ENCODE measurements around the gene SAMD11. TPM values are rescaled to one million over a fixed set of nuclear protein-coding genes. Genes with fewer than 3 reads are reported as not detected.

The SAMD11 gene
- total and polyA plus RNA-seq, 2 of the 8 experiments (the other 6 are each of a cell fraction or from before 2014, with no cell fraction given): 0.18 to 0.30 TPM

DNA sequence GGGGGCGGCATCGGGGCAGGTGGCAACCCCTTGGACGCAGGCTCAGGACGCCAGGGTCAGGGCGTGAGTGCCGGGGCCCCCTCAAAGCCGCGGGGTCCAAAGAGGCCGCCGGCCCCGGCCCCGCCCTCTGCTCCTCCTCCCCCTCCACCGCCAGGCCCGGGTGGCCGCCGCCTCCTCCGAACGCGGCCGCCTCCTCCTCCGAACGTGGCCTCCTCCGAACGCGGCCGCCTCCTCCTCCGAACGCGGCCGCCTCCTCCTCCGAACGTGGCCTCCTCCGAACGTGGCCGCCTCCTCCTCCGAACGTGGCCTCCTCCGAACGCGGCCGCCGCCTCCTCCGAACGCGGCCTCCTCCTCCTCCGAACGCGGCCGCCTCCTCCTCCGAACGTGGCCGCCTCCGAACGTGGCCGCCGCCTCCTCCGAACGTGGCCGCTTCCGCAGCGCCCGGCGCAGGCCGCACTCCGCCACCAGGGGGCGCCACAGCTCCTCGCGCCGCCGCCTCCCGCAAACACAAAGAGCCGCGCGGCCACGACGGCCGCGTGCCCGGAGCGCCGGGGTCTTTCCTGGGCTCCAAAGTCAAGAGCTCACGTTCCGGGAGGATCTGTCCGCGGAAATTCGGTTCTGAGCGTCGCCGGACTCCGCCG lies 19.3 kb upstream of the SAMD11 start (continued):
- TF ChIP-seq KDM1A (IDR thresholded peaks at IDR 0.05; ENCODE audit: borderline replicate concordance, low read length) (peak; percentile 53; the same call in 1 of the 2 replicates), KDM5A (IDR thresholded peaks at IDR 0.05; ENCODE audit: low read length) (no peak), ZNF274 (IDR thresholded peaks at IDR 0.05; ENCODE audit: borderline replicate concordance, extremely low read depth, low read length) (no peak), TAF7 (optimal IDR thresholded peaks at IDR 0.05; ENCODE audit: borderline replicate concordance, low read depth, low read length) (peak; percentile 80), CBX5 (IDR thresholded peaks at IDR 0.05; ENCODE audit: low read depth, low read length) (no peak), POU5F1 (IDR thresholded peaks at IDR 0.05; ENCODE audit: low read depth, low read length) (no peak), POLR2AphosphoS5 (IDR thresholded peaks at IDR 0.05; ENCODE audit: low read depth, low read length) (no peak), FOSL1 (IDR thresholded peaks at IDR 0.05; ENCODE audit: insufficient read depth, low read depth, low read length) (peak; percentile 79), CBX8 (IDR thresholded peaks at IDR 0.05; ENCODE audit: borderline replicate concordance, low read depth, low read length) (no peak), TEAD4 (IDR thresholded peaks at IDR 0.05; ENCODE audit: low read depth, low read length) (no peak), TAF1 (IDR thresholded peaks at IDR 0.05; ENCODE audit: low read depth, low read length) (peak; percentile 81), RFX5 (IDR thresholded peaks at IDR 0.05; ENCODE audit: borderline replicate concordance, low read depth, low read length) (no peak)
- TF ChIP-seq, protein P1, sequence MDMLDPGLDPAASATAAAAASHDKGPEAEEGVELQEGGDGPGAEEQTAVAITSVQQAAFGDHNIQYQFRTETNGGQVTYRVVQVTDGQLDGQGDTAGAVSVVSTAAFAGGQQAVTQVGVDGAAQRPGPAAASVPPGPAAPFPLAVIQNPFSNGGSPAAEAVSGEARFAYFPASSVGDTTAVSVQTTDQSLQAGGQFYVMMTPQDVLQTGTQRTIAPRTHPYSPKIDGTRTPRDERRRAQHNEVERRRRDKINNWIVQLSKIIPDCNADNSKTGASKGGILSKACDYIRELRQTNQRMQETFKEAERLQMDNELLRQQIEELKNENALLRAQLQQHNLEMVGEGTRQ (IDR thresholded peaks at IDR 0.05; ENCODE audit: low read length): no peak
